Stimulated activated CD8-positive, alpha-beta memory T cell treated with anti-CD3 and anti-CD28 coated beads, Interleukin-4, amount 100 ng/mL, for 24 hours (primary cell): Measurements from ENCODE around the gene FOXL3.
"Not testable (repeated sequence)": the region's sequence is repeated elsewhere in the genome, so short reads cannot be mapped to it uniquely, and the experiment has no call there.

Source experiments
- DNase-seq: peaks from one replicate; pipeline ENCODE4 v3.0.0-alpha.2; 2020; ENCODE audit warnings: low read depth

FOXL3 gene

DNA sequence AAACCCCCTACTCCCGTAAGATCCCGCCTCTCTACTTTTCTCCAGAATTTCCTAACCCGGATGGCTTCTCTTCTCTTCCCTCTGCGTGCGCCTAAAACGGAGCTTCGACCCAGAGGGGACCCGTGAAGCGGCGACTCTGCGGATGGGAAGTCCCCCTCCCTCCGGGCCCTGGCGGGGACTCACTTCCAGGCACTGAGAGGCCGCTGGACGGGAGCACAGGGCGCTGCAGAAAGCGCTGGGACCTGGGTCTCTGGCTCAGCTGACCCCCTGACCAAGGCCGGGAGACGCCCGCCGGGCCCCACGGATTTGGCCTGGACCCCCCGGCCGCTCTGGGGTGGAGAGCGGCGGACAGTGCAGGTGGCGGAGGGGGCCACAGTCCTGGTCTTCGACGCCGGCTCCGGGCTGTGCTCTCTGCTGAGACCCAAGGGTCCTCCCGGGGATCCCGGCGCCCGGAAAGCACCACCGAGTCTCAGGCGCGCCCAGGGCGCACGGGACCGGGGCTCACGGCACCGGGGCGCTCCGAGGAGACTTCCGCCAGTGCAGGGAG lies 688 bp upstream of the FOXL3 start:
- no peak for DNase-seq

GRCh38 chr7:290554-291372 lies 793 bp downstream of the FOXL3 start:
- DNase-seq, result no peak

DNA sequence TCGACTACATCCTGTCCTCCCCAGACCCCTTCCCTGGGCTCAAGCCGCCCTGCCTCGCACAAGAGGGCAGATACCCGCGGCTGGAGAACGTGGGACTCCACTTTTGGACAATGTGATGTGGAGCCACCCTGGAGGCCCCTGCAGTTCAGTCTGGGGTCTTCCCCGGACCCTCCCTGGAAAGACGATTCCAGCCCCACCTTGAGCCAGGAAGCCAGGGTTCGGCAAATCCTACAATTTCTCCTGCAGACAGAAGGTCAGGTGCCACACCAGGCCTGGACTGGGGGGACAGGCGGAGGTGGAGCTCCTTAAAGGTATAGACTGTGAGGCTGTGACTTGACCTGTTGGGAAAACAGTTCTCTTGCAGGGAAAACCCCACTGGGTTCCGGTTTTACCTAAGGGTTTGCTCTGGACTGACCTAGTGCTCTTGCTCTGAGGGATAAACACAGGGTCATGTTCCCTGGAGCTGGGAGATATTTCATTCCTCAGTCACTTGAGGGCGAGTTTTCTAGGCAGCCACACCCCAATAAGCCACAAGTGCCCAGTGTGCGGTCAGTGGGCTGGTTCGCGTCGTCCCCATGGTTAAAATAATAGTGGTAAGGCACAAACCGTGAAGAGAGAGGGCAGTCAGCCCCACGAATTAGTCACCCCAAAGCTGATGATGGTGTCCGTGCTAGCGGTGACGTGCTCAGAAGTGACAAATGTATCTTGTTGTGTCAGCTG lies 1.6 kb downstream of the FOXL3 start:
- no peak for DNase-seq

- DNase-seq, result no peak
These were observed 2.3 kb downstream of the FOXL3 start for GRCh38 chr7:292226-292625.

DNA sequence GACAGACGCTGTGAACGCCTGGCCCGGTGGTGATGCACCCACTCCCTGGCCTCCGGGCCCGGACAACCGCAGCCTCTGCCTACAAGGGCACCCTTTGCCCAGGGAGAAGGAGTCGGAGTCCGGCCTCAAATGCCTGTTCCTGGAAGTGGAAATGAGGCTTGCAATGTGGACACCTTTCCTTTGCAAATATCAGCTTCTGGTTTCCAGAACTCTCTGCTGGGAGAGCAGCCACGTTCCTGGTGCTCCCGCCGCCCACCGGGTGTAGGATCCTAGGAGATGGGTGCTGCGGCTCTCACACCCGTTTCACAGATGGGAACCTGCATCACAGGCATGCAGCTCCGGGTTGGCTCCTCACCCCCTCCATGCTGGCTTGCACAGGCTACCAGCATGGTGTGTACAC lies 2.9 kb downstream of the FOXL3 start:
- DNase-seq, result no peak

DNA sequence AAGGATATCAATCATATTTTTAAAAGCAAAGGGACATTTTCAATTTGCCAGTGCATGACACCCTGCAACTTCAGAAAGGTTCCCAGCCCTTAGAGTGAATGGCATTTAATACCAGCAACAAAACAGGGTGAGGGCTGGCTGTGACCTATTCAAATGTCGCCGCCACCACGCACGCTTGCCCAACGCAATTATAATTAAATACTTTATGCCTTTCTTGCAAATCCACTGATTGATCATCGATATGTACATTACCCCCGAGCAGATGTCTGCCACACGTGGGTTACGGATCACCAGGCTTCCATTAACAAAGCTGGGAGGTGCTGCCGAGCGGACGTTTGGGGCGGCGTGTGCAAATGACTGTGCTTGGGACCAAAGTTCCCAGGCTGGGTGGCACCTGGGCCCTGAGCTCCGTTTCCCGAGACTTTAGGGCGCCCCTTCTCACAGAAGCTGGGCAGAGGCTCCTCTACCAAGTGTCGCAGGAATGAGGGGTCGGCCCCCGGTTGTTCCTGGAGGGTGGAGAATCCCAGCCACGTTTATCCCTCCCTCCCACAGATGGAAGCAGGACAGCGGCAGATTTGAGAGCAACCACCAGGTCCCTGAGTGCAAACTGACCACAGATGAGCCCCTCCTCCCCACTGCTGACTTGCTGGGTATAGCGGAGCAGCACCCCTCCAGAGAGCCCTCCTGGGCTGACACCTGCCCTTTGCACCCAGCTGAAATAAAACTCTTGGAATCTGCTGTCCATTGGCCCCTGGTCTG lies 3.9 kb downstream of the FOXL3 start:
- DNase-seq, result no peak

DNA sequence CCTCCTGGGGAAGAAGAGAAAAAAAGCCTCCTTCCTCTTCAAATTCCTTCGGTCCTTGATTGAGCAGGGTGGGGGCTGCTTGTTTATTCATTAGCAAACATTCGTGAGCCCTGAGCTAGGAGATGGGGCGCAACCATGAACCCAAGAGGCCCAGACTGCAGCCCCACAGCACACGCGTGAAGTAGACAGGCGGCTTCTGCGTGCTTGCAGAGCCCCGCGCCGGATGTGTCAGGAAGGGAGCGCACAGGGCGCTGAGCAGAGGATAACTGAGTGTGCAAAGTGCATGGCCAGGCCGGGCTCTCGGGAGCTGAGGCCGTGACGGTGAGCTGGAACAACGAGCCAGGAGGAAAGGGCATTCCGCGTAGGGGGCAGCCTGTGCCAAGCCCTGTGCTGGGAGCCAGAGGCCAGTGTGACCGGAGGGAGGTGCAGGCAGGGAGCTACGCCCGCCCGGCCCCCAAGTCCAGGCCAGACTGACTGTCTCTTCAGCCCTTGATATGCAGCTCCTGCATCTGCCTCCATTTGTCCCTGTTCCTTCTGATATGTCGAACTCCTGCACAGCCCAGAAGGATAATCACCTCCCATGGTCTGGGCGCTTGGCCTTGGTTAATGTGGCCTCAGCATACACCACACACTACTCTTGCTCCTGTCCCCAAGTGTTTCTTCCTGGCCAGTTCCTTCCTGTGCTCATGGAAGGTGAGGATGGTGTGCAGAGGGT lies 4.6 kb downstream of the FOXL3 start:
- no peak for DNase-seq

DNA sequence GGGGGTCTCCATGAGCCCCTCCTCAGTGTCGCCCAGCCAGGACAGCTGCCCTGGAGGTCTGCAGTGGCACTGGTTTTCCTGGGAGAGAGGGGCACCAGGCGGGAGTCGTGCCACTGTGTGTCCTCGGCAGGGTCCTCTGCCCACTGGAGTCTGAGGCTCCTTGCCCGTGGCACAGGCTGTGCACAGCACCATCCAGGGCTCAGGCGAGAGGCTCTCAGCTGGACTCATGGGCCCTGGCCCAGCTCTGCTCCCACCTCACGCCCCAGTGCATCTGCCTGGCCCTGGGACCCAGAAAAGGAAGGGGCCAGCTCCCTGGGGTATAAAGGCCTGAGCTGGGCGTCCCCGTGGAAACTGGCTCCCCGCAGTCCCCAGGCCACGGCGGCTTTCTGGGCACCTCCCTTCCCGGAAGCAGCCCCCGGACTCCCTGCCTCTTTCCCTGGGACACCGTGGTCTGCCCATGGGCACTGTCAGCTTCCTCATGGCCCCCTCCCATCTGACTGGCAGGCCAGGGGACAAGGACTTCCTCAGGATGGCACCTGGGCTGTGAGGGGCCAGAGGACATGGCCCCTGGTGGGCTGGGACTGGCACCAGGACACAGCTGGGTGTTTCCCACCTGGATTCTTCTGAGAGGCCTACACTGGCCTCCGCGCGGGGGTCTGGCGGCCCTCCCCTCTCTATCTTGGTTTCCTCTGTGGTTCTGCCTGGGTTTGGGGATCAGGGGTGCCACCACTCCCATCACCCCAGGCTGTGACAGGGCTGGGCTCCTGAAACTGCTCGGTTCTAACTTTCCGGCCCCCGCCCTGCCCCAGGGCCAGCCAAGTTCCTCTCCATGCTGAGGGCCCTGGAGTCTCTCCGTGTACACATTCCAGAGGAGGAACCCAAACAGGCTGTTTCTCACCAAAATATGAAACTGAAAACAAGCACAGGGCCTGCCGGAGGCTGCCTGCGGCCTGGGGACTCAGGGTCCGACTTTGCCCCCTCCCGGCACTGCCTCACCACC lies 5.5 kb downstream of the FOXL3 start:
- DNase-seq, result no peak

- no peak for DNase-seq
These were observed 6.5 kb downstream of the FOXL3 start for GRCh38 chr7:296373-296945.

DNA sequence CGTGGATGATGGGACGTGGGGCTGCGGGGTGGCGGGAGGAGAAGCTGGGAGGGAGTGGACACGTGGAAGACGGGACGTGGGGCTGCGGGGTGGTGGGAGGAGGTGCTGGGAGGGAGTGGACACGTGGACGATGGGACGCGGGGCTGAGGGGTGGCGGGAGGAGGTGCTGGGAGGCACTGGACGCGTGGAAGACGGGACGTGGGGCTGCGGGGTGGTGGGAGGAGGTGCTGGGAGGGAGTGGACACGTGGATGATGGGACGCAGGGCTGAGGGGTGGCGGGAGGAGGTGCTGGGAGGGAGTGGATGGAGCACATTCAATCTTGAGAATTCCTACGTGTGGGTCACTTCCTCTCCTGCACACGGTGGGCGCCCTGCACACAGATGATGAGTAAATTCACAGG lies 7.2 kb downstream of the FOXL3 start:
- not testable (repeated sequence) for DNase-seq

GRCh38 chr7:297611-298374 lies 7.8 kb downstream of the FOXL3 start:
- DNase-seq, result no peak

GRCh38 chr7:298375-298702 lies 8.4 kb downstream of the FOXL3 start:
- DNase-seq, result no peak

- no peak for DNase-seq
These were observed 8.8 kb downstream of the FOXL3 start for GRCh38 chr7:298743-299142.

DNA sequence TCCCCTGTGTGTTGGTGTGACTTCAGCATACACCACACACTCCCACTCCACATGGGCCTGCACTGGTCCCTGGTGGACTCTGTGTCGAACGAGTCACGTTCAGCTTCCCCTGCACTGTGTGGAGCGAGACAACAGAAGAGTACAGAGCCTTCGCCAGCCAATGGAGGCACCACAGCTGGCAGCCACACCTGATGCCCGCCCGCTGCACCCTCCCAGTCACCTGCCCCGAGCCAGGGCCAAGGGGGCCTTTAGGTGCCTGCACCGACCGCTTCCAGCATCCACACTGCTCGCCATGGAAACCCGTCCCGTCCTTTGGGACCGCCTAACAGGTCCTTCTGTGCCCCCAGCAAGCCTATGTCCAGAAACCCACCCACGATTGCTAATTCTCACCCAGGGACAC lies 9.2 kb downstream of the FOXL3 start:
- no peak for DNase-seq

- no peak for DNase-seq
These were observed 9.7 kb downstream of the FOXL3 start for GRCh38 chr7:299628-300027.

- DNase-seq, result no peak
These were observed 10.1 kb downstream of the FOXL3 start for GRCh38 chr7:300048-300447.

GRCh38 chr7:300546-301290 lies 10.7 kb downstream of the FOXL3 start:
- no peak for DNase-seq

- DNase-seq, result no peak
These were observed 11.5 kb downstream of the FOXL3 start for GRCh38 chr7:301291-302053.
